Ammon's horn (tissue), 1 donor: ENCODE data around the gene ARHGEF18.
A peak's percentile ranks its signal among the peaks of the same experiment; 100 is the strongest.
"Not testable (repeated sequence)": the region's sequence is repeated elsewhere in the genome, so short reads cannot be mapped to it uniquely, and the experiment has no call there.

Experiments used
- DNase-seq: peaks from one replicate; pipeline ENCODE4 v3.0.0-alpha.2; 2016; ENCODE audit warnings: low spot score

Gene ARHGEF18

GRCh38 chr19:7346997-7347396 is 1.7 kb upstream of the ARHGEF18 start:
- DNase-seq: not testable (repeated sequence)

- DNase-seq: no peak
These were observed 474 bp downstream of the ARHGEF18 start for GRCh38 chr19:7349231-7349591.

GRCh38 chr19:7349961-7350711 is 1.4 kb downstream of the ARHGEF18 start:
- DNase-seq: no peak

GRCh38 chr19:7351861-7352260 is 3.1 kb downstream of the ARHGEF18 start:
- DNase-seq: no peak

GRCh38 chr19:7355151-7355820 is 6.5 kb downstream of the ARHGEF18 start:
- DNase-seq: no peak

GRCh38 chr19:7355871-7356270 is 7.1 kb downstream of the ARHGEF18 start:
- no peak for DNase-seq

- DNase-seq: peak; percentile 29
These were observed 8.3 kb downstream of the ARHGEF18 start for GRCh38 chr19:7356899-7357627.

- DNase-seq: no peak
These were observed 9.4 kb downstream of the ARHGEF18 start for GRCh38 chr19:7358102-7358597.

GRCh38 chr19:7360393-7360984 is 11.8 kb downstream of the ARHGEF18 start:
- no peak for DNase-seq

- DNase-seq: no peak
These were observed 14.5 kb downstream of the ARHGEF18 start for GRCh38 chr19:7363225-7363624.

- no peak for DNase-seq
These were observed 18.1 kb downstream of the ARHGEF18 start for GRCh38 chr19:7366701-7367420.

GRCh38 chr19:7368456-7368855 is 19.7 kb downstream of the ARHGEF18 start:
- DNase-seq: no peak

GRCh38 chr19:7368866-7369265 is 20.1 kb downstream of the ARHGEF18 start:
- DNase-seq: not testable (repeated sequence)

- no peak for DNase-seq
These were observed 21.8 kb downstream of the ARHGEF18 start for GRCh38 chr19:7370546-7370945.

GRCh38 chr19:7371001-7371400 is 22.3 kb downstream of the ARHGEF18 start:
- DNase-seq: no peak

GRCh38 chr19:7372810-7373209 is 24.1 kb downstream of the ARHGEF18 start:
- DNase-seq: no peak

- DNase-seq: no peak
These were observed 25.1 kb downstream of the ARHGEF18 start for GRCh38 chr19:7373862-7374261.

- no peak for DNase-seq
These were observed 27.6 kb downstream of the ARHGEF18 start for GRCh38 chr19:7376151-7376852.

- DNase-seq: no peak
These were observed 28.5 kb downstream of the ARHGEF18 start for GRCh38 chr19:7377196-7377595.

GRCh38 chr19:7381073-7381390 is 32.3 kb downstream of the ARHGEF18 start:
- no peak for DNase-seq

- DNase-seq: no peak
These were observed 34.0 kb downstream of the ARHGEF18 start for GRCh38 chr19:7382694-7383093.
